IMR-90 (cell line): ENCODE results near the gene DDX10. TPM values are rescaled to one million over a fixed set of nuclear protein-coding genes. Genes with fewer than 3 reads are reported as not detected.

Experiments
- ATAC-seq: fragments of 200-7000 bp; cut with Tn5 transposase; 2 replicates; pipeline ENCODE4 v1.9.1; 2020; ENCODE audit warnings: low read depth, mild to moderate bottlenecking, moderate library complexity
- BruUV-seq: library from RNA; stranded (reverse); fragments of 400-500 nt; replicated peaks from 2 replicates; lab custom pipeline; 2021; lab: Mats Ljungman, UMichigan
- CTCF ChIA-PET: fragments of 300-600 bp; formaldehyde crosslinking; extraction: SDS; loops from one replicate; lab custom pipeline; 2021; ENCODE audit warnings: antibody characterized with exemption; lab: Yijun Ruan, JAX
- POLR2A ChIA-PET: fragments of 300-600 bp; sonication (Branson Sonifier 250); formaldehyde crosslinking; loops from one replicate; lab custom pipeline; 2022; ENCODE audit warnings: antibody characterized with exemption; ENCODE audit not compliant: unreplicated experiment; lab: Charles Lee
- DNase-seq: peaks from one replicate; pipeline ENCODE4 v3.0.0; 2013
- H2AFZ ChIP-seq: replicated peaks from 2 replicates; pipeline ENCODE3; 2013; ENCODE audit warnings: low read length, mild to moderate bottlenecking; ENCODE audit not compliant: poor library complexity
- H2AK5ac ChIP-seq: 2 replicates; pipeline ENCODE4 v1.6.1; 2013; ENCODE audit warnings: low read depth, low read length, inconsistent platforms
- H2AK9ac ChIP-seq: replicated peaks from 2 replicates; pipeline ENCODE3; 2013; ENCODE audit warnings: mild to moderate bottlenecking, low read depth, low read length, moderate library complexity; ENCODE audit not compliant: poor library complexity
- H2BK120ac ChIP-seq: 2 replicates; pipeline ENCODE4 v1.6.1; 2013; ENCODE audit warnings: low read depth, low read length, inconsistent platforms
- H2BK15ac ChIP-seq: 3 replicates; pipeline ENCODE4 v1.6.1; 2013; ENCODE audit warnings: low read depth, low read length, inconsistent platforms
- H2BK20ac ChIP-seq: 2 replicates; pipeline ENCODE4 v1.6.1; 2013; ENCODE audit warnings: low read depth, mild to moderate bottlenecking, inconsistent platforms, low read length, moderate library complexity
- H2BK5ac ChIP-seq: 2 replicates; pipeline ENCODE4 v1.6.1; 2013; ENCODE audit warnings: mild to moderate bottlenecking, low read depth, low read length, inconsistent platforms; ENCODE audit not compliant: poor library complexity, severe bottlenecking
- H3K14ac ChIP-seq: replicated peaks from 2 replicates; pipeline ENCODE4 v1.6.1; 2013; ENCODE audit warnings: low read depth, low read length, inconsistent platforms
- H3K18ac ChIP-seq: 2 replicates; pipeline ENCODE4 v1.6.1; 2013; ENCODE audit warnings: low read depth, low read length, control low read depth
- H3K23ac ChIP-seq: 2 replicates; pipeline ENCODE4 v1.6.1; 2013; ENCODE audit warnings: low read depth, low read length, inconsistent platforms
- H3K27ac ChIP-seq: 2 replicates; pipeline ENCODE4 v1.5.1; 2013; ENCODE audit warnings: mild to moderate bottlenecking, control low read depth, low read length; ENCODE audit not compliant: insufficient read depth
- H3K27me3 ChIP-seq: 2 replicates; pipeline ENCODE4 v1.6.1; 2013; ENCODE audit warnings: low read length; ENCODE audit not compliant: control insufficient read depth, insufficient read depth
- H3K36me3 ChIP-seq: 2 replicates; pipeline ENCODE4 v1.6.1; 2013; ENCODE audit warnings: low read length, mixed read lengths; ENCODE audit not compliant: control insufficient read depth, insufficient read depth
- H3K4ac ChIP-seq: 2 replicates; pipeline ENCODE4 v1.6.1; 2013; ENCODE audit warnings: low read depth, low read length, inconsistent platforms
- H3K4me1 ChIP-seq: 2 replicates; pipeline ENCODE4 v1.6.1; 2013; ENCODE audit warnings: low read length, mixed read lengths; ENCODE audit not compliant: control insufficient read depth, insufficient read depth
- H3K4me2 ChIP-seq: 2 replicates; pipeline ENCODE4 v1.6.1; 2013; ENCODE audit warnings: low read depth, mild to moderate bottlenecking, control low read depth, low read length, moderate library complexity
- H3K4me3 ChIP-seq: 2 replicates; pipeline ENCODE4 v1.5.1; 2013; ENCODE audit warnings: low read depth, mild to moderate bottlenecking, control low read depth, low read length, moderate library complexity; ENCODE audit not compliant: insufficient read depth
- H3K56ac ChIP-seq: 2 replicates; pipeline ENCODE4 v1.6.1; 2013; ENCODE audit warnings: low read length, inconsistent platforms; ENCODE audit not compliant: insufficient read depth; ENCODE audit errors: extremely low read depth
- H3K79me1 ChIP-seq, 2 experiments: 2 replicates each; pipeline ENCODE4 v1.6.1; 2013; ENCODE audit warnings: low read length in 2 of 2, inconsistent platforms in 1 of 2, low read depth in 1 of 2
- H3K9ac ChIP-seq: 2 replicates; pipeline ENCODE4 v1.6.1; 2013; ENCODE audit warnings: low read depth, low read length, control low read depth
- H3K9me1 ChIP-seq: 2 replicates; pipeline ENCODE4 v1.6.1; 2013; ENCODE audit warnings: low read length, inconsistent platforms; ENCODE audit not compliant: insufficient read depth
- H3K9me3 ChIP-seq: 2 replicates; pipeline ENCODE4 v1.6.1; 2013; ENCODE audit warnings: low read length; ENCODE audit not compliant: control insufficient read depth, insufficient read depth
- H4K20me1 ChIP-seq: 2 replicates; pipeline ENCODE4 v1.6.1; 2013; ENCODE audit warnings: low read length, inconsistent platforms; ENCODE audit not compliant: insufficient read depth
- H4K5ac ChIP-seq: 2 replicates; pipeline ENCODE4 v1.6.1; 2013; ENCODE audit warnings: mild to moderate bottlenecking, low read depth, low read length, control low read depth
- H4K8ac ChIP-seq, 2 experiments: 2 replicates each; pipeline ENCODE4 v1.6.1; 2013; ENCODE audit warnings: low read depth in 2 of 2, low read length in 2 of 2, control low read depth in 1 of 2, inconsistent platforms in 1 of 2
- H4K91ac ChIP-seq: 2 replicates; pipeline ENCODE4 v1.6.1; 2013; ENCODE audit warnings: low read depth, low read length, inconsistent platforms; ENCODE audit not compliant: insufficient read depth
- BHLHE40 ChIP-seq: fragments of 150-350 bp; IDR thresholded peaks from 2 replicates; pipeline ENCODE4 v1.6.1; 2016; ENCODE audit warnings: mild to moderate bottlenecking, low read depth, low read length
- CEBPB ChIP-seq: IDR thresholded peaks from 2 replicates; pipeline ENCODE4 v1.6.1; 2012; ENCODE audit warnings: low read depth, low read length, improper control_type of control experiment
- CHD1 ChIP-seq: IDR thresholded peaks from 2 replicates; pipeline ENCODE4 v1.6.1; 2012; ENCODE audit warnings: low read depth, low read length, improper control_type of control experiment
- ELK1 ChIP-seq: fragments of 150-350 bp; IDR thresholded peaks from 2 replicates; pipeline ENCODE4 v1.6.1; 2016; ENCODE audit warnings: low read depth, mild to moderate bottlenecking, low read length, moderate library complexity, borderline replicate concordance
- FOS ChIP-seq: fragments of 150-350 bp; IDR thresholded peaks from 2 replicates; pipeline ENCODE4 v1.6.1; 2016; ENCODE audit warnings: low read depth, low read length
- MAFK ChIP-seq: IDR thresholded peaks from 2 replicates; pipeline ENCODE4 v1.6.1; 2012; ENCODE audit warnings: low read depth, low read length, improper control_type of control experiment
- MAZ ChIP-seq: IDR thresholded peaks from 2 replicates; pipeline ENCODE4 v1.6.1; 2012; ENCODE audit warnings: low read depth, mild to moderate bottlenecking, low read length, improper control_type of control experiment, moderate library complexity, borderline replicate concordance
- MXI1 ChIP-seq: IDR thresholded peaks from 2 replicates; pipeline ENCODE4 v1.6.1; 2012; ENCODE audit warnings: low read depth, mild to moderate bottlenecking, low read length, moderate library complexity, borderline replicate concordance
- NFE2L2 ChIP-seq: fragments of 150-350 bp; IDR thresholded peaks from 2 replicates; pipeline ENCODE4 v1.6.1; 2016; ENCODE audit warnings: low read depth, mild to moderate bottlenecking, low read length
- POLR2A ChIP-seq: IDR thresholded peaks from 2 replicates; pipeline ENCODE4 v1.6.1; 2012; ENCODE audit warnings: mild to moderate bottlenecking, low read depth, low read length
- RAD21 ChIP-seq: IDR thresholded peaks from 2 replicates; pipeline ENCODE4 v1.6.1; 2012; ENCODE audit warnings: low read length, improper control_type of control experiment
- RCOR1 ChIP-seq: IDR thresholded peaks from 2 replicates; pipeline ENCODE4 v1.6.1; 2012; ENCODE audit warnings: mild to moderate bottlenecking, low read length, improper control_type of control experiment; ENCODE audit not compliant: insufficient replicate concordance
- RFX5 ChIP-seq: IDR thresholded peaks from 2 replicates; pipeline ENCODE4 v1.8.0; 2012; ENCODE audit warnings: low read depth, mild to moderate bottlenecking, low read length, moderate library complexity
- SMC3 ChIP-seq: fragments of 150-350 bp; IDR thresholded peaks from 2 replicates; pipeline ENCODE4 v1.6.1; 2016; ENCODE audit warnings: low read depth, mild to moderate bottlenecking, antibody characterized with exemption, low read length, moderate library complexity
- USF2 ChIP-seq: fragments of 150-350 bp; IDR thresholded peaks from 2 replicates; pipeline ENCODE4 v1.6.1; 2017; ENCODE audit warnings: mild to moderate bottlenecking, antibody characterized with exemption, low read length, low read depth
- WGBS, 2 experiments: methylation state at CpG; one replicate each; pipeline versions ENCODE4 v1.1.5 to v1.1.7; 2013; ENCODE audit warnings: missing lambda C conversion rate in 2 of 2; ENCODE audit not compliant: insufficient read length in 1 of 2; ENCODE audit errors: extremely low coverage in 2 of 2; 5-methylcytosine and 5-hydroxymethylcytosine counted together
- dilution Hi-C: fragments of 300-500 bp; cut with HindIII; formaldehyde crosslinking; loops from one replicate; pipeline ENCODE4 v1.14.3; 2018; ENCODE audit warnings: low sequenced_read_pairs; ENCODE audit not compliant: unreplicated experiment
- in situ Hi-C: fragments of 300-500 bp; cut with MboI; formaldehyde crosslinking; loops from 3 replicates; pipeline ENCODE4 v1.14.3; 2019; ENCODE audit warnings: low sequenced_read_pairs, inconsistent platforms, mixed read lengths
- intact Hi-C: fragments of 100-400 bp; cut with micrococcal nuclease; formaldehyde crosslinking; loops from 2 replicates; pipeline ENCODE4 v1.10.0; 2022
- polyA plus RNA-seq, 3 experiments: library from polyadenylated mRNA; depleted of rRNA; stranded (reverse); fragments of >200 nt; gene quantifications; 2 replicates each; pipeline ENCODE4 v1.2.3, GENCODE V29; 2012; ENCODE audit warnings: low replicate concordance in 1 of 3
- total RNA-seq: library from RNA; depleted of rRNA; stranded (reverse); fragments of >200 nt; gene quantifications from 2 replicates; pipeline ENCODE4 v1.2.3, GENCODE V29; 2012
- TF ChIP-seq, protein P1 (sequence below): conservative IDR thresholded peaks from 2 replicates; pipeline ENCODE4 v1.5.1; 2012; ENCODE audit warnings: mild to moderate bottlenecking, low read depth, low read length, improper control_type of control experiment

Gene DDX10
- total and polyA plus RNA-seq, 2 of the 4 experiments (the other 2 are of a cell fraction), result 20.0 to 31.9 TPM

- H2BK5ac ChIP-seq, result no peak overlapping the region
- H2AFZ ChIP-seq, result peak overlapping the region; percentile 8
- intact Hi-C loops (no loop called here), dilution Hi-C loops (no loop called here), in situ Hi-C loops (no loop called here)
- H3K4ac ChIP-seq, result peak overlapping the region; percentile 80
- peak overlapping the region; percentile 71 for H2BK120ac ChIP-seq
- no peaks in the 10 kb centered on the region for H3K27me3 ChIP-seq
- 0 out of 3 replicates have a peak overlapping the region, but pooled peaks have one; percentile 23 for H2BK15ac ChIP-seq
- DNase-seq (no peak), ATAC-seq (no peak)
- peaks cover 8% of the 10 kb centered on the region for H3K9me1 ChIP-seq
- no peak overlapping the region for H2AK9ac ChIP-seq
- no peak overlapping the region for H3K56ac ChIP-seq
- peak overlapping the region; percentile 64; the same call in 1 of the 2 replicates for H3K14ac ChIP-seq
- no peaks in the 10 kb centered on the region for H4K20me1 ChIP-seq
- ChIA-PET CTCF (no interaction called here), POLR2A (no interaction called here)
- H3K4me1 ChIP-seq, result peaks cover 6% of the 10 kb centered on the region
- peak overlapping the region; percentile 66; the same call in 1 of the 2 replicates for H2AK5ac ChIP-seq
- no peaks in the 10 kb centered on the region for H3K36me3 ChIP-seq
- peak overlapping the region; percentile 65 for H4K91ac ChIP-seq
- H3K4me2 ChIP-seq, result no peak overlapping the region
- H3K79me1 ChIP-seq, result no peaks in the 10 kb centered on the region
- H3K4me3 ChIP-seq, result no peak overlapping the region
- WGBS, 2 experiments, result no CpG with 5 or more reads among the region's 3 CpGs
- H4K8ac ChIP-seq, result peak overlapping the region in 1 of 2 experiments; percentile 43; a peak in 1 of 4 replicates
- H2BK20ac ChIP-seq, result peak overlapping the region; percentile 51; the same call in 1 of the 2 replicates
- H3K27ac ChIP-seq, result no peak overlapping the region
- H4K5ac ChIP-seq, result no peak overlapping the region; the same call in 1 of the 2 replicates
- 0 out of 2 replicates have a peak overlapping the region, but pooled peaks have one; percentile 25 for H3K18ac ChIP-seq
- TF ChIP-seq RAD21, result no peak
- no peak for TF ChIP-seq MXI1
- no peak for TF ChIP-seq SMC3
- TF ChIP-seq USF2, result no peak
- no peak for TF ChIP-seq CEBPB
- no peak for TF ChIP-seq FOS
- no peak for TF ChIP-seq BHLHE40
- no peak for TF ChIP-seq POLR2A
- TF ChIP-seq MAFK, result no peak
- TF ChIP-seq, protein P1, sequence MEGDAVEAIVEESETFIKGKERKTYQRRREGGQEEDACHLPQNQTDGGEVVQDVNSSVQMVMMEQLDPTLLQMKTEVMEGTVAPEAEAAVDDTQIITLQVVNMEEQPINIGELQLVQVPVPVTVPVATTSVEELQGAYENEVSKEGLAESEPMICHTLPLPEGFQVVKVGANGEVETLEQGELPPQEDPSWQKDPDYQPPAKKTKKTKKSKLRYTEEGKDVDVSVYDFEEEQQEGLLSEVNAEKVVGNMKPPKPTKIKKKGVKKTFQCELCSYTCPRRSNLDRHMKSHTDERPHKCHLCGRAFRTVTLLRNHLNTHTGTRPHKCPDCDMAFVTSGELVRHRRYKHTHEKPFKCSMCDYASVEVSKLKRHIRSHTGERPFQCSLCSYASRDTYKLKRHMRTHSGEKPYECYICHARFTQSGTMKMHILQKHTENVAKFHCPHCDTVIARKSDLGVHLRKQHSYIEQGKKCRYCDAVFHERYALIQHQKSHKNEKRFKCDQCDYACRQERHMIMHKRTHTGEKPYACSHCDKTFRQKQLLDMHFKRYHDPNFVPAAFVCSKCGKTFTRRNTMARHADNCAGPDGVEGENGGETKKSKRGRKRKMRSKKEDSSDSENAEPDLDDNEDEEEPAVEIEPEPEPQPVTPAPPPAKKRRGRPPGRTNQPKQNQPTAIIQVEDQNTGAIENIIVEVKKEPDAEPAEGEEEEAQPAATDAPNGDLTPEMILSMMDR, result no peak
- TF ChIP-seq RFX5, result no peak
- TF ChIP-seq MAZ, result no peak
- no peak for TF ChIP-seq ELK1
- no peak for TF ChIP-seq RCOR1
- TF ChIP-seq NFE2L2, result no peak
- no peak for TF ChIP-seq CHD1
- BruUV-seq, result no TSS peak
- no peaks in the 10 kb centered on the region for H3K9me3 ChIP-seq
- H3K9ac ChIP-seq, result no peak overlapping the region
- H3K23ac ChIP-seq, result no peak overlapping the region; the same call in 1 of the 2 replicates
Observed at GRCh38 chr11:108959874-108960273, 295.0 kb downstream of the DDX10 start.
